ENCODE measurements around the gene LDAH.

Gene LDAH

GRCh38 chr2:20687260-20687832, 135.6 kb downstream of the LDAH start:
- in situ Hi-C loops (cut with HindIII; ENCODE audit: low sequenced_read_pairs), result loop anchor here (5.0 kb wide), 1 partner anchor 60 kb away; no protein-coding TSS in a partner anchor

- in situ Hi-C loops (cut with HindIII; ENCODE audit: low sequenced_read_pairs), result loop anchor here (5.0 kb wide), 1 partner anchor 63 kb away; no protein-coding TSS in a partner anchor
These were observed 138.3 kb downstream of the LDAH start for GRCh38 chr2:20684581-20685063.

GRCh38 chr2:20682167-20682920, 140.6 kb downstream of the LDAH start:
- in situ Hi-C loops (cut with HindIII; ENCODE audit: low sequenced_read_pairs), result no loop called here

GRCh38 chr2:20680744-20681375, 142.0 kb downstream of the LDAH start:
- in situ Hi-C loops (cut with HindIII; ENCODE audit: low sequenced_read_pairs), result no loop called here

GRCh38 chr2:20678780-20679179, 144.1 kb downstream of the LDAH start:
- in situ Hi-C loops (cut with HindIII; ENCODE audit: low sequenced_read_pairs), result loop anchor here (5.0 kb wide), 1 partner anchor 289 kb away; no protein-coding TSS in a partner anchor

- in situ Hi-C loops (cut with HindIII; ENCODE audit: low sequenced_read_pairs), result loop anchor here (5.0 kb wide), 1 partner anchor 289 kb away; no protein-coding TSS in a partner anchor
These were observed 144.9 kb downstream of the LDAH start for GRCh38 chr2:20678086-20678395.

- in situ Hi-C loops (cut with HindIII; ENCODE audit: low sequenced_read_pairs), result loop anchor here (5.0 kb wide), 1 partner anchor 290 kb away; no protein-coding TSS in a partner anchor
These were observed 145.4 kb downstream of the LDAH start for GRCh38 chr2:20677301-20678085.

GRCh38 chr2:20676353-20677215, 146.3 kb downstream of the LDAH start:
- in situ Hi-C loops (cut with HindIII; ENCODE audit: low sequenced_read_pairs), result loop anchor here (5.0 kb wide), 1 partner anchor 291 kb away; no protein-coding TSS in a partner anchor

GRCh38 chr2:20675701-20676352, 147.1 kb downstream of the LDAH start:
- in situ Hi-C loops (cut with HindIII; ENCODE audit: low sequenced_read_pairs), result loop anchor here (5.0 kb wide), 1 partner anchor 291 kb away; no protein-coding TSS in a partner anchor

- in situ Hi-C loops (cut with HindIII; ENCODE audit: low sequenced_read_pairs), result loop anchor here (5.0 kb wide), 1 partner anchor 292 kb away; no protein-coding TSS in a partner anchor
These were observed 147.8 kb downstream of the LDAH start for GRCh38 chr2:20674974-20675679.

GRCh38 chr2:20674309-20674965, 148.5 kb downstream of the LDAH start:
- in situ Hi-C loops (cut with HindIII; ENCODE audit: low sequenced_read_pairs), result no loop called here

- in situ Hi-C loops (cut with HindIII; ENCODE audit: low sequenced_read_pairs), result no loop called here
These were observed 149.1 kb downstream of the LDAH start for GRCh38 chr2:20673686-20674308.

- in situ Hi-C loops (cut with HindIII; ENCODE audit: low sequenced_read_pairs), result no loop called here
These were observed 150.5 kb downstream of the LDAH start for GRCh38 chr2:20672201-20672951.

- in situ Hi-C loops (cut with HindIII; ENCODE audit: low sequenced_read_pairs), result no loop called here
These were observed 151.2 kb downstream of the LDAH start for GRCh38 chr2:20671736-20672080.

GRCh38 chr2:20671036-20671735, 151.7 kb downstream of the LDAH start:
- in situ Hi-C loops (cut with HindIII; ENCODE audit: low sequenced_read_pairs), result no loop called here

GRCh38 chr2:20670315-20671035, 152.4 kb downstream of the LDAH start:
- in situ Hi-C loops (cut with HindIII; ENCODE audit: low sequenced_read_pairs), result no loop called here
